ENCODE measurements around the gene KCTD12.

KCTD12 gene

GRCh38 chr13:76860706-76861105, 25.5 kb downstream of the KCTD12 start:
- TF ChIP-seq, protein P1, sequence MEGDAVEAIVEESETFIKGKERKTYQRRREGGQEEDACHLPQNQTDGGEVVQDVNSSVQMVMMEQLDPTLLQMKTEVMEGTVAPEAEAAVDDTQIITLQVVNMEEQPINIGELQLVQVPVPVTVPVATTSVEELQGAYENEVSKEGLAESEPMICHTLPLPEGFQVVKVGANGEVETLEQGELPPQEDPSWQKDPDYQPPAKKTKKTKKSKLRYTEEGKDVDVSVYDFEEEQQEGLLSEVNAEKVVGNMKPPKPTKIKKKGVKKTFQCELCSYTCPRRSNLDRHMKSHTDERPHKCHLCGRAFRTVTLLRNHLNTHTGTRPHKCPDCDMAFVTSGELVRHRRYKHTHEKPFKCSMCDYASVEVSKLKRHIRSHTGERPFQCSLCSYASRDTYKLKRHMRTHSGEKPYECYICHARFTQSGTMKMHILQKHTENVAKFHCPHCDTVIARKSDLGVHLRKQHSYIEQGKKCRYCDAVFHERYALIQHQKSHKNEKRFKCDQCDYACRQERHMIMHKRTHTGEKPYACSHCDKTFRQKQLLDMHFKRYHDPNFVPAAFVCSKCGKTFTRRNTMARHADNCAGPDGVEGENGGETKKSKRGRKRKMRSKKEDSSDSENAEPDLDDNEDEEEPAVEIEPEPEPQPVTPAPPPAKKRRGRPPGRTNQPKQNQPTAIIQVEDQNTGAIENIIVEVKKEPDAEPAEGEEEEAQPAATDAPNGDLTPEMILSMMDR (IDR thresholded peaks at IDR 0.05): no peak
- no peak for DNase-seq (ENCODE audit: low spot score)
- Histone ChIP-seq H3K4me3 (no peak overlapping the region), H3K27ac (no peak overlapping the region)

GRCh38 chr13:76854894-76855293, 31.3 kb downstream of the KCTD12 start:
- Histone ChIP-seq H3K27ac (no peak overlapping the region), H3K4me3 (no peak overlapping the region)
- no peak for DNase-seq (ENCODE audit: low spot score)
- TF ChIP-seq, protein P1 (IDR thresholded peaks at IDR 0.05): no peak

DNA sequence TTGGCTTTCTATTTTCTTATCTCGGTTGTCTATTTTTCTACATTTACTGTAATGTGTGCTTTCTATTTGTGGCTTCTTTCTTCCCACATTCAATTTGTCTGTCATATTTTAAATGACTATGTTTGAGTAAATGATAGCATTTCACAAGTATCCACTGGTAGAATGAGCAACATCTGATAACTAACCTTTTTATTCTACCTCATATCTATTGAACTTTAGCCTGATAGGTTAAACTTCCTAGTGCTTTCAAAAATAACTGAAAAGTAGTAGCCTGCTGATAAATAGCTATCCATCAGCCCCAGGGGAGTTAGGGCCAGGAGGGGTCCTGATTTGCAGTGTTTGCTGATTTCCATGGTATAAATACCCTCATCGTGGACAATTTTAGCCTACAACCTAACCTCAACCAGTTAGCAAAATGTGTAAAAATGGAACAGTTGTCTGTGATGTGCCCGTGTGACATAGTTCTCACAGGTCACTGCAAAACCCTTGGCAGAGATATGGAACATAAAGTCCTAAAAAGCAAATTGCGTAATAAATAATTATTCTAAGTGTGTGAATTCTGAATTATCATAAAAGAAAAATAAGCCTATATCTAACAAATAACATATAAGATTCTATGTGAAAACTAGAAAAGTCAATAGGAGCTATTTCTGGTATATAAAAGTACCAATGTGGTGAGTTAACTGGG, 32.1 kb downstream of the KCTD12 start:
- no peak overlapping the region for H3K4me3 ChIP-seq
- TF ChIP-seq, protein P1 (IDR thresholded peaks at IDR 0.05): no peak
- H3K27ac ChIP-seq: peak overlapping the region in 1 of 2 donors; percentile 58
- no peak for DNase-seq (ENCODE audit: low spot score)

DNA sequence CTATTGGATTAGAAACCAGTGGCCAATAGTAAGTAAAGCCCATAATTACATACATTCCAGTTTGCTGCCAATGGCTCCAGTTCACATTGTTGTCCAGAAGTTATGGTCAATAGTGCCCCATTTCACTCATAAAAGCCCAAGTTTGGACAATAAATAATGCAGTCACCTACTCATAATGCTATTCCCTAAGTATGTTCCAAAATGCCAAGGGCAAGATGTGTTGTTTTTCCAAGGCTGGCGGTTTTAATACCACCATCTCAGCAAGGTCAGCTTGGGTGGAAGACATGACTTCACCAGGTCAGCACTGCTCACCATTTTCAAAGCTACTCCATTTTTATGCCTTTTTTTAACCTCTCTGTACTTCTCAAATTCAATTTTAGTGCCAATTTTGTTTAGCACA, 32.7 kb downstream of the KCTD12 start:
- TF ChIP-seq, protein P1 (IDR thresholded peaks at IDR 0.05): no peak
- H3K27ac ChIP-seq: no peak overlapping the region
- no peak for DNase-seq (ENCODE audit: low spot score)
- H3K4me3 ChIP-seq: no peak overlapping the region

- no peak for DNase-seq (ENCODE audit: low spot score)
- TF ChIP-seq, protein P1 (IDR thresholded peaks at IDR 0.05): no peak
- Histone ChIP-seq H3K4me3 (no peak overlapping the region), H3K27ac (no peak overlapping the region)
Observed at GRCh38 chr13:76852986-76853385, 33.2 kb downstream of the KCTD12 start.

DNA sequence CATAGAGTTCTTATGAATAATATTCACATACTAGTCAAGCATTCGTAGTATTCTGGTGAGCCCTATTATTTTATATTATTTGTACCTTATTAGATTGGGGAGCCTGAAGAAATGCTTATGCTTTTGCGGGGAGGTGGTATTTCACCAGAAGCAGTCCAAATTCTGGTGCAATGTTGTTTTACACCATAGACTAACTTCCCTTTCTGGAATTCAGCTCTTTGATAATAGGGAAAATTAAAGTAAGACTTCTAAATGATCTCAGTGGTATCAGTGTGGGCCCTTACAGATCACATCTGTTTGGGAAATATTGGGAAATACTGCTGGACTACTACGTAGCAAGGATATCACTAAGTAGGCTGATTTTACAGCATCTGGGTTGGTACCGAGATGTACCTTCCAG, 34.2 kb downstream of the KCTD12 start:
- TF ChIP-seq, protein P1 (IDR thresholded peaks at IDR 0.05): no peak
- no peak for DNase-seq (ENCODE audit: low spot score)

GRCh38 chr13:76849493-76849892, 36.7 kb downstream of the KCTD12 start:
- no peak for DNase-seq (ENCODE audit: low spot score)
- Histone ChIP-seq H3K4me3 (no peak overlapping the region), H3K27ac (no peak overlapping the region)
- TF ChIP-seq, protein P1 (IDR thresholded peaks at IDR 0.05): no peak

More for the DNA sequence above, 34.2 kb downstream of the KCTD12 start:
- Histone ChIP-seq H3K4me3 (no peak overlapping the region), H3K27ac (no peak overlapping the region)
